H1 (cell line): Measurements from ENCODE around the gene FBXO47. TPM values are rescaled to one million over a fixed set of nuclear protein-coding genes. Genes with fewer than 3 reads are reported as not detected.

Experiments
- CTCF ChIA-PET: fragments of 300-600 bp; sonication (Branson Sonifier 250); formaldehyde crosslinking; loops from one replicate; lab custom pipeline; 2021; ENCODE audit not compliant: partially characterized antibody; lab: Charles Lee
- POLR2A ChIA-PET: fragments of 300-600 bp; sonication (Branson Sonifier 250); formaldehyde crosslinking; loops from one replicate; lab custom pipeline; 2021; ENCODE audit warnings: inconsistent platforms; ENCODE audit not compliant: partially characterized antibody; lab: Charles Lee
- DNase-seq, 2 experiments: peaks; one replicate each; pipeline versions ENCODE4 v3.0.0 to v3.0.0-alpha.2; 2010 to 2022; ENCODE audit warnings: low spot score in 2 of 2, low read depth in 1 of 2, mixed read lengths in 1 of 2
- FAIRE-seq: peaks from 2 replicates; lab custom pipeline; 2011; peaks lifted over from hg19 to GRCh38; lab: Jason Lieb, UNC
- H2AFZ ChIP-seq: 2 replicates; pipeline ENCODE4 v1.8.1; 2012; ENCODE audit warnings: low read length, inconsistent platforms
- H2AK5ac ChIP-seq: 2 replicates; pipeline ENCODE4 v1.6.1; 2013; ENCODE audit warnings: low read depth, low read length
- H2BK120ac ChIP-seq: replicated peaks from 2 replicates; pipeline ENCODE3; 2013; ENCODE audit warnings: low read depth, low read length, inconsistent platforms
- H2BK12ac ChIP-seq: 2 replicates; pipeline ENCODE4 v1.6.1; 2013; ENCODE audit warnings: low read depth, low read length
- H2BK15ac ChIP-seq: 2 replicates; pipeline ENCODE4 v1.6.1; 2013; ENCODE audit warnings: low read length
- H2BK20ac ChIP-seq: 2 replicates; pipeline ENCODE4 v1.6.1; 2013; ENCODE audit warnings: low read length
- H2BK5ac ChIP-seq: 2 replicates; pipeline ENCODE4 v1.6.1; 2013; ENCODE audit warnings: low read depth, low read length
- H3K14ac ChIP-seq: 2 replicates; pipeline ENCODE4 v1.6.1; 2013; ENCODE audit warnings: inconsistent platforms; ENCODE audit not compliant: insufficient read length
- H3K18ac ChIP-seq: 2 replicates; pipeline ENCODE4 v1.6.1; 2013; ENCODE audit warnings: low read length; ENCODE audit errors: extremely low read depth
- H3K23ac ChIP-seq: 2 replicates; pipeline ENCODE4 v1.6.1; 2013; ENCODE audit warnings: inconsistent platforms; ENCODE audit not compliant: insufficient read length
- H3K23me2 ChIP-seq: 2 replicates; pipeline ENCODE4 v1.6.1; 2013; ENCODE audit warnings: low read depth, low read length
- H3K27ac ChIP-seq: 2 replicates; pipeline ENCODE4 v1.6.1; 2011; ENCODE audit warnings: low read depth, low read length, inconsistent platforms
- H3K27me3 ChIP-seq, 4 experiments: replicated peaks in 1 of 4; 1 replicate in 1 of 4; 2 replicates in 3 of 4; pipeline versions ENCODE4 v1.6.1 to v1.8.1; 2011 to 2013; ENCODE audit warnings: low read length in 3 of 4, mild to moderate bottlenecking in 3 of 4, inconsistent platforms in 2 of 4, mixed read lengths in 2 of 4, moderate library complexity in 1 of 4; ENCODE audit not compliant: control insufficient read depth in 3 of 4, insufficient read depth in 3 of 4; ENCODE audit errors: extremely low read depth in 1 of 4
- H3K36me3 ChIP-seq, 4 experiments: 2 replicates each; pipeline versions ENCODE4 v1.6.1 to v1.8.1; 2011 to 2013; ENCODE audit warnings: mild to moderate bottlenecking in 4 of 4, low read length in 3 of 4, moderate library complexity in 2 of 4, control low read depth in 1 of 4, inconsistent platforms in 1 of 4; ENCODE audit not compliant: insufficient read depth in 4 of 4, control insufficient read depth in 2 of 4
- H3K4ac ChIP-seq: replicated peaks from 2 replicates; pipeline ENCODE3; 2013; ENCODE audit warnings: low read length, low read depth, mixed read lengths, inconsistent platforms; ENCODE audit not compliant: insufficient read length
- H3K4me1 ChIP-seq, 4 experiments: replicated peaks in 1 of 4; 1 replicate in 1 of 4; 2 replicates in 3 of 4; pipeline versions ENCODE4 v1.6.1 to v1.8.1; 2011 to 2013; ENCODE audit warnings: low read length in 3 of 4, inconsistent platforms in 2 of 4, mixed read lengths in 1 of 4; ENCODE audit not compliant: insufficient read depth in 4 of 4, control insufficient read depth in 3 of 4
- H3K4me2 ChIP-seq, 2 experiments: 2 replicates each; pipeline versions ENCODE4 v1.6.1 to v1.8.1; 2011 to 2013; ENCODE audit warnings: low read depth in 2 of 2, low read length in 2 of 2, control low read depth in 1 of 2, inconsistent platforms in 1 of 2, mild to moderate bottlenecking in 1 of 2; ENCODE audit not compliant: insufficient read depth in 1 of 2
- H3K4me3 ChIP-seq, 4 experiments: fragments of 200-600, 300-600 bp in 1 of 4; sonication (generic), shearing (Covaris generic), sonication (Bioruptor Twin) in 1 of 4; 2 replicates each; pipeline versions ENCODE4 v1.5.1 to v1.8.1; 2011 to 2016; ENCODE audit warnings: low read length in 4 of 4, low read depth in 3 of 4, control low read depth in 2 of 4, inconsistent platforms in 2 of 4, mild to moderate bottlenecking in 2 of 4, mixed read lengths in 1 of 4, moderate library complexity in 1 of 4; ENCODE audit not compliant: insufficient read depth in 2 of 4; ENCODE audit errors: extremely low read depth in 1 of 4
- H3K56ac ChIP-seq: replicated peaks from 2 replicates; pipeline ENCODE3; 2013; ENCODE audit warnings: low read depth, mild to moderate bottlenecking, mixed read lengths, low read length, inconsistent platforms; ENCODE audit not compliant: insufficient read length
- H3K79me1 ChIP-seq: 2 replicates; pipeline ENCODE4 v1.6.1; 2013; ENCODE audit warnings: low read depth, low read length, control low read depth
- H3K79me2 ChIP-seq, 2 experiments: 2 replicates each; pipeline versions ENCODE4 v1.6.1 to v1.8.1; 2012 to 2013; ENCODE audit warnings: low read length in 2 of 2, mild to moderate bottlenecking in 2 of 2, inconsistent platforms in 1 of 2; ENCODE audit not compliant: insufficient read depth in 2 of 2, control insufficient read depth in 1 of 2
- H3K9ac ChIP-seq, 4 experiments: replicated peaks in 1 of 4; 1 replicate in 1 of 4; 2 replicates in 3 of 4; pipeline versions ENCODE4 v1.6.1 to v1.8.1; 2011 to 2013; ENCODE audit warnings: low read depth in 3 of 4, low read length in 3 of 4, control low read depth in 2 of 4, mild to moderate bottlenecking in 2 of 4, moderate library complexity in 2 of 4, inconsistent platforms in 1 of 4; ENCODE audit errors: extremely low read depth in 1 of 4
- H3K9me3 ChIP-seq, 2 experiments: 2 replicates each; pipeline versions ENCODE4 v1.6.1 to v1.8.1; 2012 to 2013; ENCODE audit warnings: mild to moderate bottlenecking in 2 of 2, moderate library complexity in 2 of 2, control low read depth in 1 of 2, inconsistent platforms in 1 of 2, low read depth in 1 of 2, low read length in 1 of 2, mixed read lengths in 1 of 2; ENCODE audit not compliant: insufficient read depth in 2 of 2
- H4K20me1 ChIP-seq, 2 experiments: replicated peaks in 1 of 2; 2 replicates each; pipeline versions ENCODE3 to v1.8.1; 2011 to 2013; ENCODE audit warnings: inconsistent platforms in 2 of 2, low read length in 2 of 2, mild to moderate bottlenecking in 1 of 2; ENCODE audit not compliant: insufficient read depth in 2 of 2, control insufficient read depth in 1 of 2
- H4K5ac ChIP-seq: 2 replicates; pipeline ENCODE4 v1.6.1; 2013; ENCODE audit warnings: low read length, low read depth, mixed read lengths, inconsistent platforms; ENCODE audit not compliant: insufficient read length
- H4K8ac ChIP-seq: 2 replicates; pipeline ENCODE4 v1.8.0; 2013; ENCODE audit warnings: mild to moderate bottlenecking, moderate library complexity, low read length, inconsistent platforms; ENCODE audit not compliant: insufficient read depth; ENCODE audit errors: extremely low read depth
- H4K91ac ChIP-seq: replicated peaks from 2 replicates; pipeline ENCODE3; 2013; ENCODE audit warnings: low read length, mixed read lengths, inconsistent platforms; ENCODE audit not compliant: insufficient read length
- BCL11A ChIP-seq, 2 experiments: IDR thresholded peaks; one replicate each; pipeline ENCODE4 v1.6.1; 2011; ENCODE audit warnings: low read depth in 2 of 2, low read length in 2 of 2, mild to moderate bottlenecking in 2 of 2
- JUN ChIP-seq: IDR thresholded peaks from 2 replicates; pipeline ENCODE4 v1.6.1; 2011; ENCODE audit warnings: low read depth, mild to moderate bottlenecking, improper control_type of control experiment, low read length
- MAX ChIP-seq: IDR thresholded peaks from 2 replicates; pipeline ENCODE4 v1.6.1; 2012; ENCODE audit warnings: inconsistent platforms
- RNF2 ChIP-seq: fragments of 200-900, 300-1000 bp; sonication (generic); IDR thresholded peaks from 2 replicates; pipeline ENCODE4 v1.7.1; 2016; ENCODE audit warnings: borderline replicate concordance, low read depth, mild to moderate bottlenecking, antibody characterized with exemption, low read length; ENCODE audit not compliant: poor library complexity, severe bottlenecking; ENCODE audit errors: missing control alignments
- SIN3A ChIP-seq, 2 experiments: IDR thresholded peaks in 1 of 2; conservative IDR thresholded peaks in 1 of 2; 2 replicates each; pipeline ENCODE4 v1.6.1; 2011 to 2012; ENCODE audit warnings: low read length in 2 of 2, improper control_type of control experiment in 1 of 2, low read depth in 1 of 2, mild to moderate bottlenecking in 1 of 2
- TBP ChIP-seq: IDR thresholded peaks from 2 replicates; pipeline ENCODE4 v1.6.1; 2011; ENCODE audit warnings: low read depth, low read length, improper control_type of control experiment
- USF2 ChIP-seq: IDR thresholded peaks from 2 replicates; pipeline ENCODE4 v1.6.1; 2011; ENCODE audit warnings: low read length, improper control_type of control experiment
- WGBS, 2 experiments: shearing (Covaris generic) in 1 of 2; methylation state at CpG; one replicate each; pipeline versions ENCODE4 v1.1.6 to v1.1.7; 2013 to 2015; ENCODE audit warnings: low lambda C conversion rate in 2 of 2, mixed read lengths in 2 of 2, inconsistent platforms in 1 of 2, low coverage in 1 of 2, missing lambda C conversion rate in 1 of 2; ENCODE audit not compliant: insufficient replicate concordance in 2 of 2, insufficient coverage in 1 of 2, insufficient read length in 1 of 2; ENCODE audit errors: extremely low coverage in 1 of 2, missing lambda C conversion rate in 1 of 2; 5-methylcytosine and 5-hydroxymethylcytosine counted together
- polyA plus RNA-seq, 7 experiments: library from polyadenylated mRNA; depleted of rRNA in 3 of 7; stranded (reverse) in 5 of 7; unstranded in 2 of 7; fragments of >200 nt in 5 of 7; fragments of 200-250 nt in 2 of 7; gene quantifications; 1 replicate in 5 of 7; 2 replicates in 1 of 7; 4 replicates in 1 of 7; pipeline versions ENCODE4 v1.2.1 to v1.2.3, GENCODE V29; 2011 to 2013; ENCODE audit warnings: missing spikeins in 2 of 7, mixed read lengths in 2 of 7
- total RNA-seq: library from RNA; stranded (reverse); fragmentation: NEBNext Ultra II Directional; extraction: Animal tissue kit (Norgen Biotek cat#: 25700); gene quantifications from 2 replicates; pipeline ENCODE4 v1.2.1, GENCODE V29; 2021

Gene FBXO47
- total and polyA plus RNA-seq, 2 of the 8 experiments (the other 6 are each of a cell fraction or from before 2014, with no cell fraction given): not detected

GRCh38 chr17:39012725-39013124 is 45.5 kb upstream of the FBXO47 start:
- peak overlapping the region in 1 of 4 experiments; percentile 51; a peak in 1 of 8 replicates for H3K4me3 ChIP-seq
- no peaks in the 10 kb centered on the region for H3K79me2 ChIP-seq
- TF ChIP-seq MAX (no peak), TBP (no peak), SIN3A (conservative IDR thresholded peaks at IDR 0.05 in 1 of 2, IDR thresholded peaks at IDR 0.05 in 1 of 2; ENCODE audit: low read depth in 1 of 2, low read length in 2 of 2) (no peak), BCL11A (IDR thresholded peaks at IDR 0.05; ENCODE audit: low read depth in 2 of 2, low read length in 2 of 2) (no peak), RNF2 (no peak), USF2 (no peak), JUN (no peak)
- POLR2A ChIA-PET: interaction anchor here (1.2 to 1.5 kb wide), 2 partner anchors 8 to 34 kb away, joined by 3 to 9 read pairs; no protein-coding TSS in a partner anchor
- no peak overlapping the region; the same call in 1 of the 2 replicates for H2BK12ac ChIP-seq
- H3K9me3 ChIP-seq: peaks cover 0 to 3% of the 10 kb centered on the region in 2 experiments; a peak in 1 of 4 replicates
- peaks cover 0 to 4% (median 0%) of the 10 kb centered on the region in 4 experiments; a peak in 3 of 7 replicates for H3K4me1 ChIP-seq
- no peaks in the 10 kb centered on the region for H3K27me3 ChIP-seq
- H3K14ac ChIP-seq: no peak overlapping the region
- FAIRE-seq (no peak), DNase-seq (no peak)
- H3K23ac ChIP-seq: no peak overlapping the region
- H2AK5ac ChIP-seq: no peak overlapping the region
- no peak overlapping the region for H3K27ac ChIP-seq
- no peak overlapping the region for H4K5ac ChIP-seq
- H3K23me2 ChIP-seq: 0 out of 2 replicates have a peak, but pooled peaks cover 3% of the 10 kb centered on the region
- H3K18ac ChIP-seq: no peak overlapping the region
- no peaks in the 10 kb centered on the region for H4K20me1 ChIP-seq
- no peak overlapping the region; a peak in 2 of 4 replicates for H3K4me2 ChIP-seq
- H3K9ac ChIP-seq: no peak overlapping the region
- no peak overlapping the region for H3K4ac ChIP-seq
- no peak overlapping the region for H4K91ac ChIP-seq
- WGBS, 2 experiments: 84% methylated on average over 7 of the region's 7 CpGs; no CpG with 5 or more reads in 1 of the 2 experiments
- H3K79me1 ChIP-seq: no peaks in the 10 kb centered on the region
- H2BK120ac ChIP-seq: no peak overlapping the region
- H4K8ac ChIP-seq: no peak overlapping the region; the same call in 1 of the 2 replicates
- H3K56ac ChIP-seq: no peak overlapping the region
- no peaks in the 10 kb centered on the region for H3K36me3 ChIP-seq
- H2BK5ac ChIP-seq: no peak overlapping the region
- no peak overlapping the region for H2AFZ ChIP-seq
- 0 out of 2 replicates have a peak overlapping the region, but pooled peaks have one; percentile 80 for H2BK20ac ChIP-seq
- CTCF ChIA-PET: interaction anchor here (0.6 to 1.6 kb wide), 10 partner anchors 21 to 336 kb away, joined by 3 to 14 read pairs (median 3); no protein-coding TSS in a partner anchor
- no peak overlapping the region for H2BK15ac ChIP-seq
